ENCODE measurements around the gene ATE1.
A peak's percentile ranks its signal among the peaks of the same experiment; 100 is the strongest.
"Not testable (repeated sequence)": the region's sequence is repeated elsewhere in the genome, so short reads cannot be mapped to it uniquely, and the experiment has no call there.

ATE1 gene

GRCh38 chr10:121949049-121949448 lies 21.2 kb upstream of the ATE1 start:
- peaks cover 14% of the 10 kb centered on the region for H3K4me1 ChIP-seq (ENCODE audit: insufficient read depth, low read length)
- no peak overlapping the region for H3K4me3 ChIP-seq (ENCODE audit: low read length)
- no peaks in the 10 kb centered on the region for H3K27me3 ChIP-seq (ENCODE audit: insufficient read depth, low read length)
- H3K9me3 ChIP-seq (ENCODE audit: low read length) = no peaks in the 10 kb centered on the region
- H2AFZ ChIP-seq (ENCODE audit: low read depth, low read length) = no peak overlapping the region
- peaks cover 5% of the 10 kb centered on the region for H3K36me3 ChIP-seq (ENCODE audit: insufficient read depth, low read length)

- H2AFZ ChIP-seq (ENCODE audit: low read depth, low read length) = no peak overlapping the region
- peaks cover 5% of the 10 kb centered on the region for H3K36me3 ChIP-seq (ENCODE audit: insufficient read depth, low read length)
- no peaks in the 10 kb centered on the region for H3K9me3 ChIP-seq (ENCODE audit: low read length)
- H3K27me3 ChIP-seq (ENCODE audit: insufficient read depth, low read length) = no peaks in the 10 kb centered on the region
- peaks cover 14% of the 10 kb centered on the region for H3K4me1 ChIP-seq (ENCODE audit: insufficient read depth, low read length)
- H3K4me3 ChIP-seq (ENCODE audit: low read length) = no peak overlapping the region
Observed at GRCh38 chr10:121947343-121948330, 19.8 kb upstream of the ATE1 start.

DNA sequence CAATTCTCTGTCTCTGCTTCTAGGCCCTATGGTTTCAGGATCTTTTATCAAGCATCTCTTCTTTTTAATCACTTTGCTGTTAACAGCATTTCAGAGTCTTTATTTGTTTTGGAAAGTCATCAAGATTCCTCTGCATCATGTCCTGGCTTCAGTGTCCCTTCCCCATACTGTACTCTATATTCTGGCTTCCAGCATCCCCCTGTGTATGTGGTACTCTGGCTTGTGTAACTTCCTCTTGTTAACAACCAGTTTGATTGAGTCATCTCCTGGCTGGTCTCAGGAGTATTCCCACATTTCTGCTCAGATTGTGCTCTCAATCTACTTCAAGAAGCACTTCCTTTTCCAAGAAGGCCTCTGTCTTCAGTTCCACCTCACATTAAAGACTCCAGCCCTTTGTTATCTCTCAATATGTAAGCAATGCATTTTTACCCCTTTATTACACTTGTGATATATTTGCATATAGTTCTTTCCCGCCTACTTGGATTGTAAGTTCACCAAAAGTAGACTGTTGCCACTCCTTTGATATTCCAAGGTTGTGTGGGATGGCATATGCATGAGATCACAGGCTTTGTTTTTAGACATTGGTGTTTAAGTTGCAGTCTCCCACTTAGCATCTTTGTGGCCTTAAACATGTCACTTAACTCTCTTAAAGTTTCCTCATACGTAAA lies 15.1 kb upstream of the ATE1 start:
- no peaks in the 10 kb centered on the region for H3K27me3 ChIP-seq (ENCODE audit: insufficient read depth, low read length)
- H3K9me3 ChIP-seq (ENCODE audit: low read length) = no peaks in the 10 kb centered on the region
- no peaks in the 10 kb centered on the region for H3K36me3 ChIP-seq (ENCODE audit: insufficient read depth, low read length)
- H3K4me1 ChIP-seq (ENCODE audit: insufficient read depth, low read length) = no peaks in the 10 kb centered on the region
- no peak overlapping the region for H3K4me3 ChIP-seq (ENCODE audit: low read length)
- H2AFZ ChIP-seq (ENCODE audit: low read depth, low read length) = no peak overlapping the region

GRCh38 chr10:121941532-121941931 lies 13.7 kb upstream of the ATE1 start:
- Histone ChIP-seq H3K36me3 (ENCODE audit: insufficient read depth, low read length) (no peaks in the 10 kb centered on the region), H2AFZ (ENCODE audit: low read depth, low read length) (no peak overlapping the region), H3K4me1 (ENCODE audit: insufficient read depth, low read length) (no peaks in the 10 kb centered on the region), H3K9me3 (ENCODE audit: low read length) (no peaks in the 10 kb centered on the region), H3K4me3 (ENCODE audit: low read length) (no peak overlapping the region), H3K27me3 (ENCODE audit: insufficient read depth, low read length) (no peaks in the 10 kb centered on the region)

DNA sequence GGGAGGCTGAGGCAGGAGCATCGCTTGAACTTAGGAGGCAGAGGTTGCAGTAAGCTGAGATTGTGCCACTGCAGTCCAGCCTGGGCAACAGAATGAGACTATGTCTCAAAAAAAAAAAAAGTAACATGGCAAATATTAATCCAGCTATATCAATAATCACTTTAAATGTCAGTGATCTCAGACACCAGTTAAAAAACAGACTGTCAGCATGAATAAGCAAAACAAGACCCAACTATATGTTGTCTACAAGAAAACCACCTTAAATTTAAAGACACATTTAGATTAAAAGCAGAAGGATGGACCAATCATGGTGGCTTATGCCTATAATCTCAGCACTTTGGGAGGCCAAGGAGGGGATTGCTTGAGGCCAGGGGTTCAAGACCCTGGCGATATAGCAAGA lies 8.5 kb upstream of the ATE1 start:
- Histone ChIP-seq H3K4me3 (ENCODE audit: low read length) (no peak overlapping the region), H2AFZ (ENCODE audit: low read depth, low read length) (no peak overlapping the region), H3K9me3 (ENCODE audit: low read length) (no peaks in the 10 kb centered on the region), H3K27me3 (ENCODE audit: insufficient read depth, low read length) (no peaks in the 10 kb centered on the region), H3K4me1 (ENCODE audit: insufficient read depth, low read length) (no peaks in the 10 kb centered on the region), H3K36me3 (ENCODE audit: insufficient read depth, low read length) (no peaks in the 10 kb centered on the region)

DNA sequence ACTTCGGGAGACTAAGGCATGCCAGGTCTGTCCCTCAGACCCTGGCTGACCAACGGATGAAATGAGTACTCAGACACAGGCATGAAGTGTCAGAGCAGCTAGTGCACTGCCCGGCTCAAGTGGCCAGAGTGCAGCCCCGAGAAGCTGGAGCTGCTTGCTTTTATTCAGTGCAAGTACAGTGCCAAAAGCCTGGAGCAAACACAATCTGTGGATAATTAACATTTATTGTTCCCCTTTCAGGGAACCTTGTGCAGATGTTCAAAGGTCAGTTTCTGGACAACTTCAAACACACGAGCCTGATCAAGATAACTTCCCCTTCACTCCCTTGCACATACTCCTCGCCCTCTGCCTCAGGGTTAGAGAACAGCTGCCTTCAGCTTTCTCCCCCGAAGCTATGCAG lies 7.9 kb upstream of the ATE1 start:
- Histone ChIP-seq H3K27me3 (ENCODE audit: insufficient read depth, low read length) (no peaks in the 10 kb centered on the region), H3K4me3 (ENCODE audit: low read length) (no peak overlapping the region), H2AFZ (ENCODE audit: low read depth, low read length) (no peak overlapping the region), H3K9me3 (ENCODE audit: low read length) (no peaks in the 10 kb centered on the region), H3K36me3 (ENCODE audit: insufficient read depth, low read length) (no peaks in the 10 kb centered on the region), H3K4me1 (ENCODE audit: insufficient read depth, low read length) (no peaks in the 10 kb centered on the region)

- H3K9me3 ChIP-seq (ENCODE audit: low read length); H2AFZ ChIP-seq (ENCODE audit: low read depth, low read length); H3K4me3 ChIP-seq (ENCODE audit: low read length); H3K36me3 ChIP-seq (ENCODE audit: insufficient read depth, low read length); H3K27me3 ChIP-seq (ENCODE audit: insufficient read depth, low read length): not testable (repeated sequence)
- peaks cover 12% of the 10 kb centered on the region for H3K4me1 ChIP-seq (ENCODE audit: insufficient read depth, low read length)
Observed at GRCh38 chr10:121930268-121931085, 2.6 kb upstream of the ATE1 start.

DNA sequence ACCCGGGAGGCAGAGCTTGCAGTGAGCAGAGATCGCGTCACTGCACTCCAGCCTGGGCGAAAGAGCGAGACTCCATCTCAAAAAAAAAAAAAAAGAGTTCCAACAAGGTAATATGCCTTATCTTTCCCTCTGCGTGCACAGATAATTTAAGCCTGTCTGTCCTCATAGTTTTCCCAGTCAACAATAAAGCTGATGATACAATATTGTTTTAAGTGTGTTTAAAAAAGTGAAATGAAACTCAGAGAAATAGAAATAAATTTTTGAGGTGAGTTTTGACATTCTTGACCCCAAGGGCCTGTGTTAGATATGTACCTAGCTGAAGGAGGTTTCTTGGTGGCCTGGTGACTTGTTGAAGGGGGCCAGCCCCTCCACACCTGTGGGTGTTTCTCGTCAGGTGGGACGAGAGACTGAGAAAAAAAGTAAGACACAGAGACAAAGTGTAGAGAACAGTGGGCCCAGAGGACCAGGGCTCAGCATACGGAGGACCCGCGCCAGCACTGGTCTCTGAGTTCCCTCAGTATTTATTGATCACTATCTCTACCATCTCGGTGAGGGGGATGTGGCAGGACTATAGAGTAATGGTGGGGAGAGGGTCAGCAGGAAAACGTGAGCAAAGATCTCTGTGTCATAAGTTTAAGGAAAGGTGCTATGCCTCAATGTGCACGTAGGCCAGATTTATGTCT lies 1.9 kb upstream of the ATE1 start:
- H2AFZ ChIP-seq (ENCODE audit: low read depth, low read length); H3K9me3 ChIP-seq (ENCODE audit: low read length); H3K4me3 ChIP-seq (ENCODE audit: low read length); H3K27me3 ChIP-seq (ENCODE audit: insufficient read depth, low read length); H3K36me3 ChIP-seq (ENCODE audit: insufficient read depth, low read length): not testable (repeated sequence)
- peaks cover 12% of the 10 kb centered on the region for H3K4me1 ChIP-seq (ENCODE audit: insufficient read depth, low read length)

- Histone ChIP-seq H3K4me3 (ENCODE audit: low read length) (peak overlapping the region; percentile 66), H3K27me3 (ENCODE audit: insufficient read depth, low read length) (no peaks in the 10 kb centered on the region), H3K36me3 (ENCODE audit: insufficient read depth, low read length) (no peaks in the 10 kb centered on the region), H3K4me1 (ENCODE audit: insufficient read depth, low read length) (peaks cover 12% of the 10 kb centered on the region), H3K9me3 (ENCODE audit: low read length) (no peaks in the 10 kb centered on the region), H2AFZ (ENCODE audit: low read depth, low read length) (peak overlapping the region; percentile 94)
Observed at GRCh38 chr10:121928528-121928884, 675 bp upstream of the ATE1 start.

DNA sequence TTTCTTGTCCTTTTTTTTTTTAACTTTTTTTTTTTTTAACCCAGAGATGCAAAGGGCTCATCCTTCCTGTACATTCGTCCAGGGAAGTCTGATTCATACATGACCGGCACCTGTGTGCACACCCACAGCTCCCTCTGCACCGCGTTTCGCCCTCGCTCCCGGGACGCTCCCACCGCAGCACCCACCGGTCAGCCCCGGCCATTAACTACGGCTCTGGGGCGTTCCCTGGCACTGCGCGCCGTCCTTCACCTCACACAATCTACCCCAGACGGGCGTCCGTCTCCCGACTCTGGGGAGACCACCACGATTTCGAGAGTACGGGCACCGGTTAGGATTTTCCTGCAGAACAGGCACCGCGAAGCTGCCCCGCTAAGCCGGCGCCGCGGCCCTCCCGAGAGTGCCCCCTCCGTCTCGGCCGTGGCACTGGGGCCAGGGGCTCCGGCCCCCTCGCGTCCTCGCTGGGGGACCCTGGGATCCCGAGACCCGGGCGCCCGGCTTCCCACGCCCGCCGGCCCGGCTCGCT lies 452 bp downstream of the ATE1 start:
- no peaks in the 10 kb centered on the region for H3K27me3 ChIP-seq (ENCODE audit: insufficient read depth, low read length)
- no peaks in the 10 kb centered on the region for H3K9me3 ChIP-seq (ENCODE audit: low read length)
- H2AFZ ChIP-seq (ENCODE audit: low read depth, low read length) = peak overlapping the region; percentile 94
- H3K4me1 ChIP-seq (ENCODE audit: insufficient read depth, low read length) = peaks cover 14% of the 10 kb centered on the region
- H3K4me3 ChIP-seq (ENCODE audit: low read length) = peak overlapping the region; percentile 66
- peaks cover 4% of the 10 kb centered on the region for H3K36me3 ChIP-seq (ENCODE audit: insufficient read depth, low read length)

- no peaks in the 10 kb centered on the region for H3K27me3 ChIP-seq (ENCODE audit: insufficient read depth, low read length)
- no peaks in the 10 kb centered on the region for H3K9me3 ChIP-seq (ENCODE audit: low read length)
- H3K4me1 ChIP-seq (ENCODE audit: insufficient read depth, low read length) = peaks cover 20% of the 10 kb centered on the region
- peaks cover 4% of the 10 kb centered on the region for H3K36me3 ChIP-seq (ENCODE audit: insufficient read depth, low read length)
- peak overlapping the region; percentile 94 for H2AFZ ChIP-seq (ENCODE audit: low read depth, low read length)
- peak overlapping the region; percentile 66 for H3K4me3 ChIP-seq (ENCODE audit: low read length)
Observed at GRCh38 chr10:121926671-121927317, 1.0 kb downstream of the ATE1 start.

DNA sequence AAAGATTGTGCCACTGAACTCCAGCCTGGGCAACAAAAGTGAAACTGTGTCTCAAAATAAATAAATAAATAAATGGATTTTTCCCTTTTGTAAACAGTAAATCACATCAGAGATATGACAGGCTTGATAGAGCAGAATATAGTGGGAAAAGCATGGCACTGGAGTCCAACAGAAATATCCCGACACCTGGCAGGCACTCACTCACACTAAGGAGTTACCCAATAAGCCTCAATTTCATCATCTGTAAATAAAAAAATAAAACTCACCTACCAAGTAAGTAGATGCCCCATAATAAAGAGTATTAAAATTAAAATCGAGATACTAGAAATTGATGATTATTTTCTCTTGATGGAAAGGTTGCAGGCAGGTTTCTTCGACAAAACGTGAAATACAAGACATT lies 1.7 kb downstream of the ATE1 start:
- Histone ChIP-seq H3K36me3 (ENCODE audit: insufficient read depth, low read length) (peaks cover 4% of the 10 kb centered on the region), H3K9me3 (ENCODE audit: low read length) (no peaks in the 10 kb centered on the region), H3K27me3 (ENCODE audit: insufficient read depth, low read length) (no peaks in the 10 kb centered on the region), H3K4me1 (ENCODE audit: insufficient read depth, low read length) (peaks cover 26% of the 10 kb centered on the region), H2AFZ (ENCODE audit: low read depth, low read length) (no peak overlapping the region), H3K4me3 (ENCODE audit: low read length) (peak overlapping the region; percentile 66)

All from neuron (in vitro differentiated cells).